ENCODE data around the gene JPH3.

DNA sequence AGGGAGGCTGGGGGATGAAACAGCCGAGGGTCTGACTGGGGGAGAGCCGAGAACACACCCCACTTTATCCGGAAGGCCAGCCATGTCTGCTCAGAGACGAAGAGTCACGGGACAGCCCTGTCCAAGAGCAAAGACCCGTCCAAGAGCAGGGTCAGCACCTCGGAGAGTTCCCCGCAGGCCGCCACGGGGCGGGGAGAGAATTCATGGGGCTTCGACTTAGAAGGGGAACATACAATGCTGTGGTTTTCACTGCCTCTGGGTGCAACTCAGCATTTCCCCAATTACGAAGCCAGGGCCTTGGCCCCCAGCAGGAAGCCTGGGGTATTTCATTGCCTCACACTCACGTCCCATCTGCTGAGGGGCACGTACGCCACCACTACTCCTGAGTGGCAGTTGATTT, 59.3 kb downstream of the JPH3 start:
- TF ChIP-seq CTCF (IDR thresholded peaks at IDR 0.05) (no peak), NPAS2 (CRISPR knock-in tag; IDR thresholded peaks at IDR 0.05; ENCODE audit: borderline replicate concordance) (no peak), RAD21 (conservative IDR thresholded peaks at IDR 0.05 in 1 of 2, IDR thresholded peaks at IDR 0.05 in 1 of 2) (no peak), CHD4 (IDR thresholded peaks at IDR 0.05; ENCODE audit: borderline replicate concordance) (no peak), HMGXB4 (CRISPR knock-in tag; IDR thresholded peaks at IDR 0.05; ENCODE audit: borderline replicate concordance) (no peak), CHD2 (IDR thresholded peaks at IDR 0.05; ENCODE audit: low read length, partially characterized antibody) (no peak), HOXB13 (CRISPR knock-in tag; IDR thresholded peaks at IDR 0.05; ENCODE audit: low read depth) (no peak), POLR2A (IDR thresholded peaks at IDR 0.05; ENCODE audit: low read length) (no peak)
